Neural cell (in vitro differentiated cells): ENCODE data around the gene FHL2. TPM values are rescaled to one million over a fixed set of nuclear protein-coding genes. Genes with fewer than 3 reads are reported as not detected.

Experiments used
- H2AFZ ChIP-seq: fragments of 200-600, 300-800 bp; sonication (generic), shearing (Covaris generic); 2 replicates; pipeline ENCODE4 v1.6.0; 2014; ENCODE audit warnings: low read depth, mild to moderate bottlenecking, antibody characterized with exemption, low read length, moderate library complexity
- H3F3A ChIP-seq: fragments of 200-600 bp; shearing (Covaris generic); 2 replicates; pipeline ENCODE4 v1.6.1; 2016; ENCODE audit warnings: mild to moderate bottlenecking, moderate library complexity, mixed read lengths, antibody characterized with exemption, low read length; ENCODE audit not compliant: insufficient read depth, poor library complexity, severe bottlenecking
- H3K27ac ChIP-seq: fragments of 200-600, 300-800 bp; sonication (generic), shearing (Covaris generic); 2 replicates; pipeline ENCODE4 v1.5.1; 2014; ENCODE audit warnings: mild to moderate bottlenecking, low read length, moderate library complexity
- H3K27me3 ChIP-seq: fragments of 300-800, 200-600 bp; sonication (generic), shearing (Covaris generic); 2 replicates; pipeline ENCODE4 v1.6.0; 2014; ENCODE audit warnings: mild to moderate bottlenecking, low read depth, low read length, moderate library complexity; ENCODE audit not compliant: insufficient read depth
- H3K36me3 ChIP-seq: fragments of 300-800, 200-600 bp; sonication (generic), shearing (Covaris generic); 2 replicates; pipeline ENCODE4 v1.5.1; 2014; ENCODE audit warnings: mild to moderate bottlenecking, antibody characterized with exemption, low read length, moderate library complexity; ENCODE audit not compliant: insufficient read depth
- H3K4me2 ChIP-seq: fragments of 300-800, 200-600 bp; sonication (generic), shearing (Covaris generic); 2 replicates; pipeline ENCODE4 v1.6.0; 2014; ENCODE audit warnings: mild to moderate bottlenecking, low read length
- H3K4me3 ChIP-seq: fragments of 300-800, 200-600 bp; sonication (generic), shearing (Covaris generic); 2 replicates; pipeline ENCODE4 v1.5.1; 2014; ENCODE audit warnings: mild to moderate bottlenecking, low read length, moderate library complexity
- H3K79me2 ChIP-seq: fragments of 200-600 bp; shearing (Covaris generic); replicated peaks from 2 replicates; pipeline ENCODE4 v1.6.0; 2014; ENCODE audit warnings: mild to moderate bottlenecking, low read length, moderate library complexity; ENCODE audit not compliant: insufficient read depth
- H3K9ac ChIP-seq: fragments of 300-800, 200-600 bp; sonication (generic), shearing (Covaris generic); 2 replicates; pipeline ENCODE4 v1.6.1; 2016; ENCODE audit warnings: mild to moderate bottlenecking, low read length, mixed read lengths
- H3K9me2 ChIP-seq: fragments of 200-600 bp; shearing (Covaris generic); 2 replicates; pipeline ENCODE4 v1.6.1; 2016; ENCODE audit warnings: mild to moderate bottlenecking, low read length, mixed read lengths; ENCODE audit not compliant: insufficient read depth
- H3K9me3 ChIP-seq: fragments of 200-600, 300-800 bp; sonication (generic), shearing (Covaris generic); 2 replicates; pipeline ENCODE4 v1.6.1; 2016; ENCODE audit warnings: mild to moderate bottlenecking, mixed run types, low read length, moderate library complexity, mixed read lengths
- H4K20me1 ChIP-seq: fragments of 200-600 bp; shearing (Covaris generic); 2 replicates; pipeline ENCODE4 v1.6.1; 2016; ENCODE audit warnings: mild to moderate bottlenecking, mixed run types; ENCODE audit not compliant: insufficient read depth
- CTCF ChIP-seq: fragments of 450-650 bp; IDR thresholded peaks from 2 replicates; pipeline ENCODE4 v1.5.1; 2014; ENCODE audit warnings: antibody characterized with exemption, mild to moderate bottlenecking, moderate library complexity; ENCODE audit not compliant: poor library complexity, severe bottlenecking
- EP300 ChIP-seq: fragments of 450-650 bp; conservative IDR thresholded peaks from 2 replicates; pipeline ENCODE4 v1.6.1; 2014; ENCODE audit warnings: antibody characterized with exemption, mild to moderate bottlenecking, moderate library complexity; ENCODE audit not compliant: poor library complexity, severe bottlenecking
- EZH2 ChIP-seq: fragments of 200-600, 300-800 bp; shearing (Covaris generic), sonication (generic); IDR thresholded peaks from 2 replicates; pipeline ENCODE4 v1.6.1; 2014; ENCODE audit warnings: antibody characterized with exemption, low read length, borderline replicate concordance, mild to moderate bottlenecking; ENCODE audit not compliant: insufficient read depth, poor library complexity, severe bottlenecking
- MXI1 ChIP-seq: fragments of 450-650 bp; conservative IDR thresholded peaks from 2 replicates; pipeline ENCODE4 v1.6.1; 2014; ENCODE audit warnings: antibody characterized with exemption, mild to moderate bottlenecking; ENCODE audit not compliant: poor library complexity, severe bottlenecking
- POLR2AphosphoS5 ChIP-seq: IDR thresholded peaks from 2 replicates; pipeline ENCODE4 v1.6.1; 2012
- RAD21 ChIP-seq: fragments of 450-650 bp; conservative IDR thresholded peaks from 2 replicates; pipeline ENCODE4 v1.6.1; 2014; ENCODE audit warnings: antibody characterized with exemption, mild to moderate bottlenecking, moderate library complexity
- REST ChIP-seq: IDR thresholded peaks from 2 replicates; pipeline ENCODE4 v1.6.1; 2012; ENCODE audit warnings: borderline replicate concordance
- SMC3 ChIP-seq: fragments of 450-650 bp; conservative IDR thresholded peaks from 2 replicates; pipeline ENCODE4 v1.6.1; 2014; ENCODE audit warnings: antibody characterized with exemption, mild to moderate bottlenecking, moderate library complexity; ENCODE audit not compliant: poor library complexity
- TAF1 ChIP-seq: IDR thresholded peaks from 2 replicates; pipeline ENCODE4 v1.6.1; 2012; ENCODE audit warnings: low read depth
- polyA plus RNA-seq: library from polyadenylated mRNA; depleted of rRNA; stranded (reverse); fragments of >200 nt; gene quantifications from 2 replicates; pipeline ENCODE4 v1.2.3, GENCODE V29; 2014

Gene FHL2
- polyA plus RNA-seq, 1 donor from 2014 or later, result 3.5 TPM

- Histone ChIP-seq H3F3A (no peaks in the 10 kb centered on the region), H2AFZ (no peak overlapping the region)
- TF ChIP-seq CTCF, result no peak
- TF ChIP-seq SMC3, result no peak
- no peak for TF ChIP-seq RAD21
- no peak for TF ChIP-seq EZH2
- no peak for TF ChIP-seq TAF1
- TF ChIP-seq EP300, result no peak
- no peak for TF ChIP-seq REST
- TF ChIP-seq POLR2AphosphoS5, result no peak
- TF ChIP-seq MXI1, result no peak
Observed at GRCh38 chr2:105391058-105391627, 7.7 kb downstream of the FHL2 start.

GRCh38 chr2:105390454-105390853 is 8.4 kb downstream of the FHL2 start:
- Histone ChIP-seq H3K27ac (no peak overlapping the region), H2AFZ (no peak overlapping the region), H3K9me2 (no peaks in the 10 kb centered on the region), H3K27me3 (no peaks in the 10 kb centered on the region), H4K20me1 (no peaks in the 10 kb centered on the region), H3K4me3 (no peak overlapping the region), H3K9ac (no peak overlapping the region), H3K4me2 (no peak overlapping the region), H3K9me3 (no peaks in the 10 kb centered on the region), H3K36me3 (no peaks in the 10 kb centered on the region), H3F3A (no peaks in the 10 kb centered on the region), H3K79me2 (no peaks in the 10 kb centered on the region)
- TF ChIP-seq EP300 (no peak), EZH2 (no peak), TAF1 (no peak)

More at GRCh38 chr2:105391058-105391627, 7.7 kb downstream of the FHL2 start:
- Histone ChIP-seq H3K36me3 (no peaks in the 10 kb centered on the region), H3K27ac (no peak overlapping the region), H3K9me3 (no peaks in the 10 kb centered on the region), H3K4me3 (no peak overlapping the region), H3K9me2 (no peaks in the 10 kb centered on the region), H3K79me2 (no peaks in the 10 kb centered on the region), H3K27me3 (no peaks in the 10 kb centered on the region), H3K4me2 (no peak overlapping the region), H4K20me1 (no peaks in the 10 kb centered on the region), H3K9ac (no peak overlapping the region)
